Activated naive CD8-positive, alpha-beta T cell (primary cell): ENCODE results near the gene PAN3.

Experiments used
- H3K27ac Mint-ChIP-seq: one replicate; pipeline ENCODE4 v1.8.0; 2021; ENCODE audit warnings: mixed read lengths
- H3K27me3 Mint-ChIP-seq: one replicate; pipeline ENCODE4 v1.8.0; 2021; ENCODE audit warnings: mixed read lengths
- H3K36me3 Mint-ChIP-seq: one replicate; pipeline ENCODE4 v1.8.0; 2021; ENCODE audit warnings: mixed read lengths
- H3K4me1 Mint-ChIP-seq: one replicate; pipeline ENCODE4 v1.8.0; 2021; ENCODE audit warnings: low read depth, mixed read lengths
- H3K4me3 Mint-ChIP-seq: one replicate; pipeline ENCODE4 v1.8.0; 2021; ENCODE audit warnings: mild to moderate bottlenecking, mixed read lengths
- H3K9me3 Mint-ChIP-seq: one replicate; pipeline ENCODE4 v1.8.0; 2021; ENCODE audit warnings: low read depth, mixed read lengths

Gene PAN3

GRCh38 chr13:28229522-28230411 lies 91.4 kb downstream of the PAN3 start:
- Mint-ChIP-seq H3K27ac (peak overlapping the region; percentile 51), H3K4me3 (no peak overlapping the region), H3K36me3 (peaks cover 5% of the 10 kb centered on the region), H3K4me1 (peaks cover 7% of the 10 kb centered on the region), H3K27me3 (no peaks in the 10 kb centered on the region), H3K9me3 (no peaks in the 10 kb centered on the region)

GRCh38 chr13:28231642-28232041 lies 93.3 kb downstream of the PAN3 start:
- H3K36me3 Mint-ChIP-seq = no peaks in the 10 kb centered on the region
- H3K4me3 Mint-ChIP-seq = no peak overlapping the region
- no peaks in the 10 kb centered on the region for H3K9me3 Mint-ChIP-seq
- peak overlapping the region; percentile 7 for H3K27ac Mint-ChIP-seq
- H3K27me3 Mint-ChIP-seq = no peaks in the 10 kb centered on the region
- peaks cover 4% of the 10 kb centered on the region for H3K4me1 Mint-ChIP-seq

- peaks cover 4% of the 10 kb centered on the region for H3K4me1 Mint-ChIP-seq
- no peak overlapping the region for H3K4me3 Mint-ChIP-seq
- H3K27ac Mint-ChIP-seq = no peak overlapping the region
- peaks cover 23% of the 10 kb centered on the region for H3K36me3 Mint-ChIP-seq
- no peaks in the 10 kb centered on the region for H3K27me3 Mint-ChIP-seq
- H3K9me3 Mint-ChIP-seq = no peaks in the 10 kb centered on the region
Observed at GRCh38 chr13:28237944-28238343, 99.6 kb downstream of the PAN3 start.

GRCh38 chr13:28239374-28239773 lies 101.0 kb downstream of the PAN3 start:
- Mint-ChIP-seq H3K36me3 (peaks cover 29% of the 10 kb centered on the region), H3K4me1 (peaks cover 5% of the 10 kb centered on the region), H3K9me3 (no peaks in the 10 kb centered on the region), H3K27me3 (no peaks in the 10 kb centered on the region), H3K27ac (no peak overlapping the region), H3K4me3 (no peak overlapping the region)

GRCh38 chr13:28245465-28245864 lies 107.1 kb downstream of the PAN3 start:
- H3K36me3 Mint-ChIP-seq = peaks cover 54% of the 10 kb centered on the region
- peak overlapping the region; percentile 54 for H3K27ac Mint-ChIP-seq
- H3K4me1 Mint-ChIP-seq = peaks cover 36% of the 10 kb centered on the region
- H3K9me3 Mint-ChIP-seq = no peaks in the 10 kb centered on the region
- H3K27me3 Mint-ChIP-seq = no peaks in the 10 kb centered on the region
- H3K4me3 Mint-ChIP-seq = no peak overlapping the region

GRCh38 chr13:28246891-28247290 lies 108.5 kb downstream of the PAN3 start:
- Mint-ChIP-seq H3K27ac (no peak overlapping the region), H3K4me1 (peaks cover 46% of the 10 kb centered on the region)

GRCh38 chr13:28248080-28248479 lies 109.7 kb downstream of the PAN3 start:
- Mint-ChIP-seq H3K36me3 (peaks cover 45% of the 10 kb centered on the region), H3K4me3 (no peak overlapping the region), H3K27ac (peak overlapping the region; percentile 35), H3K27me3 (no peaks in the 10 kb centered on the region), H3K9me3 (no peaks in the 10 kb centered on the region), H3K4me1 (peaks cover 46% of the 10 kb centered on the region)

More at GRCh38 chr13:28246891-28247290, 108.5 kb downstream of the PAN3 start:
- Mint-ChIP-seq H3K27me3 (no peaks in the 10 kb centered on the region), H3K4me3 (no peak overlapping the region), H3K9me3 (no peaks in the 10 kb centered on the region), H3K36me3 (peaks cover 51% of the 10 kb centered on the region)

GRCh38 chr13:28250542-28250941 lies 112.2 kb downstream of the PAN3 start:
- no peak overlapping the region for H3K27ac Mint-ChIP-seq

GRCh38 chr13:28251466-28251865 lies 113.1 kb downstream of the PAN3 start:
- Mint-ChIP-seq H3K4me3 (no peak overlapping the region), H3K27ac (no peak overlapping the region), H3K4me1 (peaks cover 56% of the 10 kb centered on the region), H3K9me3 (no peaks in the 10 kb centered on the region), H3K36me3 (peaks cover 32% of the 10 kb centered on the region), H3K27me3 (no peaks in the 10 kb centered on the region)

More at GRCh38 chr13:28250542-28250941, 112.2 kb downstream of the PAN3 start:
- H3K9me3 Mint-ChIP-seq = no peaks in the 10 kb centered on the region
- peaks cover 58% of the 10 kb centered on the region for H3K4me1 Mint-ChIP-seq
- H3K27me3 Mint-ChIP-seq = no peaks in the 10 kb centered on the region
- H3K4me3 Mint-ChIP-seq = no peak overlapping the region
- H3K36me3 Mint-ChIP-seq = peaks cover 38% of the 10 kb centered on the region

GRCh38 chr13:28252547-28252946 lies 114.2 kb downstream of the PAN3 start:
- Mint-ChIP-seq H3K36me3 (peaks cover 26% of the 10 kb centered on the region), H3K4me1 (peaks cover 46% of the 10 kb centered on the region), H3K9me3 (no peaks in the 10 kb centered on the region), H3K4me3 (no peak overlapping the region), H3K27ac (no peak overlapping the region), H3K27me3 (no peaks in the 10 kb centered on the region)

GRCh38 chr13:28257305-28257704 lies 119.0 kb downstream of the PAN3 start:
- H3K27me3 Mint-ChIP-seq = no peaks in the 10 kb centered on the region
- no peaks in the 10 kb centered on the region for H3K9me3 Mint-ChIP-seq
- peaks cover 9% of the 10 kb centered on the region for H3K36me3 Mint-ChIP-seq

GRCh38 chr13:28258417-28258816 lies 120.1 kb downstream of the PAN3 start:
- Mint-ChIP-seq H3K27me3 (no peaks in the 10 kb centered on the region), H3K27ac (no peak overlapping the region), H3K4me3 (no peak overlapping the region), H3K36me3 (peaks cover 12% of the 10 kb centered on the region), H3K9me3 (no peaks in the 10 kb centered on the region), H3K4me1 (peaks cover 13% of the 10 kb centered on the region)

More at GRCh38 chr13:28257305-28257704, 119.0 kb downstream of the PAN3 start:
- Mint-ChIP-seq H3K4me3 (no peak overlapping the region), H3K27ac (no peak overlapping the region), H3K4me1 (peaks cover 19% of the 10 kb centered on the region)

GRCh38 chr13:28267497-28267896 lies 129.2 kb downstream of the PAN3 start:
- H3K27ac Mint-ChIP-seq = peak overlapping the region; percentile 48
- no peaks in the 10 kb centered on the region for H3K9me3 Mint-ChIP-seq
- peaks cover 18% of the 10 kb centered on the region for H3K4me1 Mint-ChIP-seq
- H3K27me3 Mint-ChIP-seq = no peaks in the 10 kb centered on the region
- peaks cover 14% of the 10 kb centered on the region for H3K36me3 Mint-ChIP-seq
- H3K4me3 Mint-ChIP-seq = no peak overlapping the region

GRCh38 chr13:28268800-28269223 lies 130.5 kb downstream of the PAN3 start:
- no peaks in the 10 kb centered on the region for H3K27me3 Mint-ChIP-seq
- peaks cover 18% of the 10 kb centered on the region for H3K4me1 Mint-ChIP-seq
- H3K27ac Mint-ChIP-seq = peak overlapping the region; percentile 30
- H3K4me3 Mint-ChIP-seq = no peak overlapping the region
- H3K36me3 Mint-ChIP-seq = peaks cover 10% of the 10 kb centered on the region
- no peaks in the 10 kb centered on the region for H3K9me3 Mint-ChIP-seq

- Mint-ChIP-seq H3K4me1 (peaks cover 18% of the 10 kb centered on the region), H3K4me3 (no peak overlapping the region), H3K9me3 (no peaks in the 10 kb centered on the region), H3K27ac (no peak overlapping the region), H3K27me3 (no peaks in the 10 kb centered on the region), H3K36me3 (peaks cover 14% of the 10 kb centered on the region)
Observed at GRCh38 chr13:28271056-28271840, 132.9 kb downstream of the PAN3 start.
